Transverse colon (tissue), 4 donors: ENCODE results near the gene RAB3C.

Experiments
- EP300 ChIP-seq: sonication (generic); formaldehyde crosslinking; IDR thresholded peaks from one replicate; pipeline ENCODE4 v1.6.1; 2017; ENCODE audit warnings: antibody characterized with exemption, low read depth
- POLR2A ChIP-seq: fragments of 450-650 bp; IDR thresholded peaks from one replicate; pipeline ENCODE4 v1.6.1; 2016; ENCODE audit warnings: antibody characterized with exemption, mild to moderate bottlenecking, moderate library complexity
- POLR2AphosphoS5 ChIP-seq, 3 donors: sonication (generic); formaldehyde crosslinking; IDR thresholded peaks; one replicate each; pipeline ENCODE4 v1.6.1; 2016; ENCODE audit warnings: antibody characterized with exemption in 3 of 3
- TF ChIP-seq, protein P1 (sequence below), 5 experiments: fragments of 200-600 bp in 3 of 5; fragments of 450-650 bp in 2 of 5; sonication (generic) in 3 of 5; IDR thresholded peaks; 1 replicate in 2 of 5; 2 replicates in 3 of 5; pipeline ENCODE4 v1.5.1; 2016 to 2017; ENCODE audit warnings: antibody characterized with exemption in 5 of 5, inconsistent platforms in 3 of 5, mild to moderate bottlenecking in 2 of 5, moderate library complexity in 1 of 5

DNA sequence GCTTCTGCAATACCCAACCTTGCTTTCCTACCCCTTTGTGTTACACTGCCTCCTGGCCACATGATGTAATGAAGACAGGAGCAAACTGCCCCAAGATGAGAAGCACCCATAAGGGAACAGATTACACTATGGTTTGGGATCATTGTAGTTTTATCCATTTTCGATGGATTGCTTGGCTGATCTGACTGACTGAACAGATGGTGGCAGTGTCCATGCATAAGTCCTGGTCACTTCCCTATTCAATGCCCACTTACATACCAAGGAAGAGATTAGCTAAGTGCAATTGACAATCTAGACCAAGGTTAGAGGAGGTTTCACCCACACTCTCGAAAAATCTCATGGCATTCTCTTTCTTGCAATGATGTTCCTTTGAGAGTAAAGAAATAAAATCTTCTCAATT, 319.9 kb downstream of the RAB3C start:
- TF ChIP-seq POLR2AphosphoS5 (IDR thresholded peaks at IDR 0.05) (no peak), EP300 (no peak), POLR2A (no peak)
- TF ChIP-seq, protein P1, sequence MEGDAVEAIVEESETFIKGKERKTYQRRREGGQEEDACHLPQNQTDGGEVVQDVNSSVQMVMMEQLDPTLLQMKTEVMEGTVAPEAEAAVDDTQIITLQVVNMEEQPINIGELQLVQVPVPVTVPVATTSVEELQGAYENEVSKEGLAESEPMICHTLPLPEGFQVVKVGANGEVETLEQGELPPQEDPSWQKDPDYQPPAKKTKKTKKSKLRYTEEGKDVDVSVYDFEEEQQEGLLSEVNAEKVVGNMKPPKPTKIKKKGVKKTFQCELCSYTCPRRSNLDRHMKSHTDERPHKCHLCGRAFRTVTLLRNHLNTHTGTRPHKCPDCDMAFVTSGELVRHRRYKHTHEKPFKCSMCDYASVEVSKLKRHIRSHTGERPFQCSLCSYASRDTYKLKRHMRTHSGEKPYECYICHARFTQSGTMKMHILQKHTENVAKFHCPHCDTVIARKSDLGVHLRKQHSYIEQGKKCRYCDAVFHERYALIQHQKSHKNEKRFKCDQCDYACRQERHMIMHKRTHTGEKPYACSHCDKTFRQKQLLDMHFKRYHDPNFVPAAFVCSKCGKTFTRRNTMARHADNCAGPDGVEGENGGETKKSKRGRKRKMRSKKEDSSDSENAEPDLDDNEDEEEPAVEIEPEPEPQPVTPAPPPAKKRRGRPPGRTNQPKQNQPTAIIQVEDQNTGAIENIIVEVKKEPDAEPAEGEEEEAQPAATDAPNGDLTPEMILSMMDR (IDR thresholded peaks at IDR 0.05), result no peak
